Cardiac septum (tissue), 1 donor: ENCODE measurements around the gene MTTP. TPM values are rescaled to one million over a fixed set of nuclear protein-coding genes. Genes with fewer than 3 reads are reported as not detected.

Source experiments
- DNase-seq: peaks from one replicate; pipeline ENCODE4 v3.0.0-alpha.2; 2020; ENCODE audit warnings: low spot score
- intact Hi-C: fragments of 100-400 bp; cut with DNase I; formaldehyde crosslinking; loops from one replicate; pipeline ENCODE4 v1.14.0; 2022
- total RNA-seq: library from RNA; stranded (reverse); fragmentation: NEBNext Ultra II Directional; extraction: Animal tissue kit (Norgen Biotek cat#: 25700); gene quantifications from one replicate; pipeline ENCODE4 v1.2.1, GENCODE V29; 2021
- donor health status: DM: no; HTN: no; CAD: no.

Gene MTTP
- total RNA-seq, 1 donor from 2014 or later: 2.0 TPM

DNA sequence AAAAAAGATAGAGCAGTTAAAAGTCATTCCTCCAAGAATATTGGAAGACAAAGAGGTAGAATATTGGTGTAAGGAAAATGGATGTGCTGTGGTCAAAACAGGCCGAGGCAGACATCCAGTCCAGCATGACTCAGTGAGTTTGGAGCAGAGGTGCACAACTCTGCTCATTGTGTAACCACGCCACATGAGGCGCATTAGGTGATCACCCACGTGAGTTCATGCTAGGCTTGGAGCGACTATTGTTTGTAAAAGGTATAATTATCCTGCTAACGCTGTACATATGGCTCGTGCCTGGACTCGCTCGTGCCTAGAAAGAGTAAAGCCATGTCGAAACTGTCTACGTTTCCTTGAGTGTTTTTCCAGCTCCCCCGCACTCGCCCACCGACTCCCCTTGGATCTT lies 59.1 kb downstream of the MTTP start:
- DNase-seq: no peak
- intact Hi-C loops: no loop called here

DNA sequence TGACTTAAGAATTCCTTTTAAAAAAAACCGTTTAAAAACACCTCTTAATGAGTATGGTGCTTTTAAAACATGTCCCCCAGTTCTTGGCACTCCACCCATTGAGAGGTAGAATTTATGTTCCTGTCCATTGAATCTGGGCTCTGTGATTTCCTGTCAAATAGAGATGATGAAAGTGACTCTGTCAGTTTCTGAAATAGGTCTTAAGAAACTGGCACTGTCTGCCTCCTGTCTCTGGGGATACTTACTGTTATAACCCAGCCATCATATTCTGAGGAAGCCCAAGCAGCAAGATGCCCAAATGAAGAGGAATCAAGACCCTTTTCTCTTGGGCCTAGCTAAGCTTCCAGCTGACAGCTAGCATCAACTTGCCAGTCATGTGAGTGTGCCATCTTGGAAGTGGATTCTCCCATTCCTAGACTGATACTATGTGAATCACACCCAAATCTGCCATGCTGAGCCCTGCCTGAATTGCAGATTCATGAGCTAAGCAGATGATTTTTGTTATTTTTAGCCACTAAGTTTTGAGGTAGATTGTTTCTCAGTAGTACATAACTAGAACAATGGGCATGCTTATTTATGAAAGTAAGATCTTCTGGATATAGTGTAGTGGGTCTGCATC lies 60.2 kb downstream of the MTTP start:
- intact Hi-C loops: no loop called here
- DNase-seq: no peak

DNA sequence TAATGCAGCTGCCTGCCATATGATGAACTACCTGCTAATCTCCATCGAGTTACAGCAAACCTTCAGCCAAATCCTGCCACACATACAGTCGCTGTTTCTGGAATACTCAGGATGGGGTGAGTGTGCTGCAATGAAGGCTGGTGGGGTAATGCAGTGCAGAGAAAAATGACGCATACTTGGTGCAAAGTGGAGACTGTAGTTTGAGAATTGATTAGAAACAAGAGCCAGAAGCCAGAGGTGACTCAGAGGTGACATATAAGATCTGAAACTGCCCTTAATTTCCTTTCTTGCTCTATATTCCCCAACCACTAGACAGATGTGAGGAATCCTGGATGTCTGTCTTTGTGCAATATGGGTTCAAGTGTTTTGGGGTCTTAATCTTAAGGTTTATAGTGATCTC lies 61.0 kb downstream of the MTTP start:
- intact Hi-C loops: no loop called here
- DNase-seq: no peak

DNA sequence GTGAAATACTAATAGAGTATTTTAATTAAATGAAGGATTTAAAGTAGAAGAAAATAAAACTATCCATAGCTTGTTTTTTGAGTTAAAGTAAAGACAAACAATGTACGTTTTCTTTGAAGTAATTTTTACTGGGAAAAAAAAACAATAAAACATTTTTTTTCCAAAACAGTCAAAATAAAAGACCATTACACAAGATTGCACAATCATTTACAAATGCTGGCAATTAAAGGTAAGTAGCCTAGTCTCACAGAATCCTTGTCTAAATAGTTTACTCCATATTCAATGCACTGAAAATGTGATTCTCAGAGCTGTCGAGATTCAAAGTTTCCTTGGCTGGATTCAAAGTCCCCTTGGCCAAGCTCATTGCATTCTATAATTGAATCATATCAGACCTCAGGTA lies 61.8 kb downstream of the MTTP start:
- DNase-seq: no peak
- intact Hi-C loops: no loop called here

DNA sequence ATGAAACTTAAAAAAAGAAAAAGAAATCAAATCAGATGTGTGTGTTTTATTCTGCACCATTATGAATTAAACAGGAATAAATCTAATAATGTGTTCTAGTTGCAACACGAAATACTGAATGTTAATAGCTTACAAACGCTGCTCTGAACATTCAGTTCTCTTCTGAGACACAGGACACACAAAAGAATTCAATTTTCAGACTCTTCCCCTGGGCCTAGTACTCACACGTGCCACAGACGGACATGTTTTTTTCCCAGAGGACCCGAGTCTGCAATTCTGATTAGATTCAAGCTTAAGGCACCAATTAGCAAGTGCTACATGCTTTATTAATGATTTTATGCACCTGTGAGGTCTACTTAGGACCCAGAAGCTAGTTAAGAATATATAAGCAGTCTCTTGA lies 62.5 kb downstream of the MTTP start:
- intact Hi-C loops: no loop called here
- no peak for DNase-seq

DNA sequence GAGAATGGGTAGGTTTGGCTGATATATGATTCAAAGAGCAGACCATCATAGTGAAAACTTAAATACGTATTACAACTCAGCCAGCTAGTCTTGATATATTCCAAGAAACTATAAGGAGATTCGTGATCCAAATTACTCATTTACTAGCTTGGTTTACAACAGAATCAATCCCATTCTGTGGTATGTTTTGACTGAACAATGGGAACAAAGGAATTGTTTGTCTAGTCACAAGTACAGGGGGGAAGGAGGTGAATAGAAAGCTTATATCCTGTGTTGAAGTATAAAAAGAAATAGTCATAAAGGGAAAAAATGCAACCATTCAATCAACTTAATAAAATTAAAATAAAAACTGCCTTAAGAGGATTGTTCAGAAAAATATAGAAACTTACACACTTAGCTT lies 66.1 kb downstream of the MTTP start:
- no peak for DNase-seq
- intact Hi-C loops: loop anchor here (10.0 kb wide), 1 partner anchor 164 kb away; no protein-coding TSS in a partner anchor

DNA sequence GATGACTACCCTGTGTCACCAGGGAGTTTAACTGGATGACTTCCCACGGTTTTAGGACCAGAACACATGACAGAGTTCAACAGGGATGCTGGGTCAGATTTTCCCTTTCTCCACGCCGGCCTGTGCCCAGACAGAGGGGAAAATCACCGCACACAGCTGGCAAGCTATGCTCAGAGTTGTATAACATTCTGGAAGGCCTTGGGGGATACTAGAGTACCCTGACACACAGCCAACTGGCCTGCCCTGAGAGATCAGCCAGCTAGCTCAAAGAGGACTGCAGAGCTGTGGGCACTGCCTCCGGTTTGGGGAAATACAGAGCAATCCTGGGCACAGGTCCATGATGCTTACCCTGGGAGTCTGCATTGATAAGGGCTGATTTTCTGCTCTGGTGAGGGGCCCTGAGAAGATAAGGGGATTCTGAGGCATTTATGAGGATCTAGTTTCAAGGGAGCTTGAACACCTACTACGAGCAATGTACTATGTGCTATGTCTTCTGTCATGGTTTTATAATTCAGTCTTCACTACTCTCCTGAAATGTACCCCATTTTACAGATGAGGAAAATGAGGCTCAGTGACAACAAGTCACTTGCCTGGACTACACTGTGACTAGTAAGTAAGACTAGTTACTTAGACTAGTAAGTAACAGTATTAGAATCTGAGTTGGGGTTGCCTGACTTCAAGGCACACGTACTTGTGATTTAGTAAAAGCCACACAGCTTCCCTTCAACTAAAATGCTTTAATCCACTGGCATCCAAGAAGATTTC lies 68.3 kb downstream of the MTTP start:
- intact Hi-C loops: loop anchor here (1.0 to 10.0 kb wide), 2 partner anchors 26 to 162 kb away; no protein-coding TSS in a partner anchor
- DNase-seq: no peak

DNA sequence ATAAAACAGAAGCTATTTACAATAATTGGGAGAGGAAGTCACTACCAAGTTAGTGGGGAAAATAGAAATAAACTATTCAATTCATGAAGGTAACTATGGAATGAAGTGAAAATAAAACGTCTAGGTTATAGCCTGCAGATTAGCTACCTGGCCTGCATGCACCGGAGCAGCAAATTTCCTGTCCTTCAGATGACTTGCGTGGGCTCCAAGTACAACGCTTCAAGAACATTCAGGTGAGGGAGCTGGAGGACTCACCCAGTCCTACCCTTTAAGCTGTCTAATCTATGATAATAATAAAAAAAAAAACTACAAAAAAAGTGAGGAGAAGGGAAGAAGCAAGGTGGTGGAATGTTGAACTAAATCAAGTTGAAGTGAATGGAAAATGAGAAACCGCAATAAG lies 69.8 kb downstream of the MTTP start:
- intact Hi-C loops: loop anchor here (10.0 kb wide), 1 partner anchor 160 kb away; no protein-coding TSS in a partner anchor
- no peak for DNase-seq

DNA sequence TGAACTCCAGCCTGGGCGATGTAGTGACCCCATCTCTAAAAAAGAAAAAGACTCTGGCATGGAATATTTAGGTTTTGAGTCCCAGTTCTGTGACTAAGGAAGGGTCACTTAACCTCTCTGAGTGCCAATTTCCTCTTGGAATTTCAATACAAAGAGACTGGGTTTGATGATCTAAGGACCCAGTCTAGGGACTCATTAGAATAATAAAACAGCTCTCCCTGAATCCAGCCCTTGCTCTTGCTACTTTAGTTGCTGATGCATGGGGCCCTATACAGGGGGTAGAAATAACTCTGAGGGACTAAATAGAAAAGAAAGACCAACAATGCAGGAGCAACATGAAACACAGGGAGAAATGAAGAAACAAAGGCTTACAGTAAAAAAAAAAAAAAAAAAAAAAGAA lies 70.4 kb downstream of the MTTP start:
- intact Hi-C loops: loop anchor here (10.0 kb wide), 1 partner anchor 160 kb away; no protein-coding TSS in a partner anchor
- DNase-seq: no peak

DNA sequence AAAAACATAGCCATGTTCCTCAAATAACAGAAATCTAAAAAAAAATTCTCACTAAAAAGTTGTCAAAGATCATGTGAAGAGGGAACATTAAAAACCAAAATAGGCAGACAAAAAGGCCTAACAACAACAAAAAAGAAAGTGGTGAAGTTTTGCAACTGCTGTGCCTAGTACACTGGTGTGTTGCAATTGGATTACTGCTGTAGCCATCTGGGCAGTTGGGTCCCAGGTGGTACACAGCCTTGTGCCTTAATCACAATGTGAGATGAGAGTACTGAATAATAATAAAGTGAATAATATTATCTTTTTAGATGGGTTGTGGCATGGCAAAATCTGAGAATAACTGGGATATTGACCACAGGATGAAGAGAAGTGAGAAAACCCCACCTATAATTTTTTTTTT lies 71.0 kb downstream of the MTTP start:
- no peak for DNase-seq
- intact Hi-C loops: loop anchor here (10.0 kb wide), 1 partner anchor 159 kb away; no protein-coding TSS in a partner anchor

DNA sequence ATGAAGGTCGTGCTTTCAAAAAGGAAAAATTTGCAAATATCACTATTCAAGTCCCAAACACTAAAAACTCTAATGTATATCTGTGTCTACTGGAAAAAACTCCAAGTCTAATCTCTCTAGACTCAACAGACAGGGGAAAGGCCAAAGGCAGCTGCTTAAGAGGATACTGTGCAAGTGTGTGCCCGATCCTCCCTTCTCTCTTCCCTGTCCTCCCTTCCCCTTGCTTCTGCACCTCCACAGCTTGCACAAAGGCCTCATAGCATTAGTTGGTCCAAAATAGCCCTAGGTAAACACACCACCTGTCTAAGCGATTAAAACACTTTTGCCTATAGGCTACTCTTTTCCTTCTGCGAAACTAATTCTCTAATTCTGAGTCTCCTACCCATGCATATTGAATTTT lies 72.4 kb downstream of the MTTP start:
- intact Hi-C loops: loop anchor here (10.0 kb wide), 1 partner anchor 158 kb away; no protein-coding TSS in a partner anchor
- DNase-seq: no peak

DNA sequence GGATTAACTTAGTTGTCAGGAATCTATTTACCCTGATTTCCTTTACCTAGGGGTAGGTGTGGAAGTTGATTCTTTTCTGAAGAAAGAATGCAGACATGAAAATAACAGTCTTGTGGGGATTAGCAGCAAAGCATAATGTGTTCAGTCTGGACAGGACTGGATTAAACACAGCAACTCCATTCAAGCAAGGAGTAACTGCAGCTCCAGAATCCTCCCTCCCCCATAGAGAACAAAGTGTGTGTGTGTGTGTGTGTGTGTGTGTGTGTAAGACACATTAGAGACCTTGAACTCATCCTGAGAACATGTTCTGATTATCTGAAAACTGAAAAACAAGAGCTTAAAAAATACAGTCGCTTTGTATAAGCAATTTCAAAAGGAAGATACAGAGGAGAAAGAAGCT lies 73.7 kb downstream of the MTTP start:
- intact Hi-C loops: loop anchor here (10.0 kb wide), 1 partner anchor 156 kb away; no protein-coding TSS in a partner anchor
- DNase-seq: no peak

DNA sequence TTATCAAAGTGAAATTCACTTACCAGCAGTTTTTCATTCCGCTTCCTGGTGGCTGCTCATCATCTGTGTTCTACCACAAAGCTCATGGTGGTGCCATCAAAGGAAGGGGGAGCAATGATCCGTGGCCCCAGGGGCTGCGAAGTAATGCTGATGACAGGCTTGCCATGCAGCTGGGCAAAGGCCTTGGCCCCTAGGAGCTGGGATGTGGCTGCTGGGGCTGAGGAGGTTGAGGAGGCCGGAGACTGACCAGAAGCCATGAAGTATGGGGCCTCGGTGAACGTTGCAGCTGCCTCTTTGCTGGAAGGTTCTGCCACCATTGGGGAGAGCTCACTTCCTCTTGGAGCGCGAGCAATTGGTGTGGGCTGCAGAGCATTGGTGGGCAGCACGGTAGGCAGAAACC lies 74.6 kb downstream of the MTTP start:
- no peak for DNase-seq
- intact Hi-C loops: loop anchor here (10.0 kb wide), 1 partner anchor 156 kb away; no protein-coding TSS in a partner anchor

DNA sequence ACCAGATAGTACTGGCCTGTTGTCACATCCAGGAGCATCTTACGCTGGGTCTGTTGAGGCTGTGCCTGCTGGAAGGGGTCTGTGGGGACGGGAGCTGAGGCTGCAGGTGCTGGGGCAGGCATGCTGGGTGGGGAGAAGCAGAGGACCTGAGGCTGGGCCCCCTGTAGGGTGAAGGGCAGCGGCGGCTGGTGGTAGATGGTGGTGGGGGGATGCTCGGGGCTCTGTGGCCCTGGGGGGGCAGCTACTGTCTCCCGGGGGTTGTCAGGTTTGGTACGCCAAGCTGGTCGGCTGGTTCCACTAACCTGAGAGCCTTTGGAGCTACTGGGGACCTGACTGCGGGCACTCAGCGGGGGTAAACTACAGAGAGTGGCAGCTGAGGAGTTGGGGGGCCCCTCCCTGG lies 75.2 kb downstream of the MTTP start:
- DNase-seq: no peak
- intact Hi-C loops: loop anchor here (10.0 kb wide), 2 partner anchors 75 to 155 kb away; no protein-coding TSS in a partner anchor

DNA sequence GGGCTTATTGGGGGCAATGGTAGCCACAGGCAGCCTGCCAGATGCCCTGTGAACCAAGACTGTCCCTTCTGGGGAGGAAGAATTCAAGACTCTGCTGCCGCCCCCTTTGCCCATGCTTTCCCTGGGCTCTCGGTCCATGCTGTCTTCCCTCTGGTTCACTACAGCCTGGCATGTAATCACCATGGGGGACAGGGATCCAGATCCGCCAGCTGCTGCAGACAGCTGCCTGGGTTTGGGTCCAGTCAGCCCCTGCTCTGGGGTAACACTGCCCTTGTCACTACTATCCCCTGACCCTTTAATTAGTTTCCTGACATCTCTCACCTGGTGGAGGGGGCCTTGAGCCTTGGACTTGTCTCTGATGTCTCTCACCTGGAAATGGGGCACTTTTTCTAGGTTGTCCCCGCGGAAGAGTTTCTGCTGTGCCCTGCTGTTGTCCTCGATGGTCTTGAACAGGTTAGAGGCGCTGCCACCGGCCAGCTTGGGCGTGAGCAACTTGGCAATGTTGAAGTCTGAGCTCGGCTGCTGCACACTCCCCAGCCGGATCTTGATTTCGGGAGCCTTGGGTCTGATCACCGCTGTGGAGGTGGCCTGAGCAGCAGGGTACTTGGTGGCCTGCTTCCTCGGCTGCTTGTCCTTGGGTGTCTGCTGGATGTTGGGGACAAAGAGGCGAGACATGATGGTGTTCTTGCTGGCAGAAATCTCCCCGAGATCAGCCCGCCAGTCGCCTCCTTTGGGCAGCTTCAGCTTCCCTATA lies 76.6 kb downstream of the MTTP start:
- intact Hi-C loops: loop anchor here (10.0 kb wide), 1 partner anchor 74 kb away; no protein-coding TSS in a partner anchor
- DNase-seq: no peak

DNA sequence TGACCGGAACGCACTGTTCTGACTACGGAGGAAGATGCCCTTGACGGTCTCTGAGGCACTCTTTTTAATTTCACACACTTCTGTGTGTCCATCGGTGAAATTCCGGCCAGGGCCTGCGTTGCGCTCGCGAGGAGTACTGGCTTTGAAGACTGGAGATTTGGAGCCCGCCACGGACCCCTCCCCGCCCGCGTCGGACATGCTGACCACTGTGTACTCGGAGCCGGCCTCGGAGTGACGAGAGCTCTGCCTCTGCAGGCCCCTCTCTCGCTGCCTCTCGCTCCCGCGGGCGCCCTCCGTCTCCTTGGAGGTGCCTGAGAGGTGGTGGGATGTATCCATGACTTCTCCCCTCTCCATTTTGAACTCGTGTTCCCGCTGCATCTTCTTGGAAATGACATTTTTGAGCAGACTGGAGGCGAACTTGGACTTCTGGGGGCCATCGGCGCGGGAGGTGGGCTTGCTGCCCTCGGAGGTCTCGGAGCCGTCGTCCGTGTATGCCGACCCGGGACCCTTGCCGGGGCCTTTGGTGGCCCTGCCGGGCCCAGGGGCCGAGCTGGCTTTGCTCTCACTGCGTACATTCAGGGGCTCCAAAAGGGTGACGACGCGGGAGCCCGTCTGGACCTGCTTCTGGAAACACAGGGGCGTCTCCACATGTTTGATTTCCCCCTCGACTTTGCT lies 77.3 kb downstream of the MTTP start:
- DNase-seq: no peak
- intact Hi-C loops: loop anchor here (10.0 kb wide), 1 partner anchor 73 kb away; no protein-coding TSS in a partner anchor

DNA sequence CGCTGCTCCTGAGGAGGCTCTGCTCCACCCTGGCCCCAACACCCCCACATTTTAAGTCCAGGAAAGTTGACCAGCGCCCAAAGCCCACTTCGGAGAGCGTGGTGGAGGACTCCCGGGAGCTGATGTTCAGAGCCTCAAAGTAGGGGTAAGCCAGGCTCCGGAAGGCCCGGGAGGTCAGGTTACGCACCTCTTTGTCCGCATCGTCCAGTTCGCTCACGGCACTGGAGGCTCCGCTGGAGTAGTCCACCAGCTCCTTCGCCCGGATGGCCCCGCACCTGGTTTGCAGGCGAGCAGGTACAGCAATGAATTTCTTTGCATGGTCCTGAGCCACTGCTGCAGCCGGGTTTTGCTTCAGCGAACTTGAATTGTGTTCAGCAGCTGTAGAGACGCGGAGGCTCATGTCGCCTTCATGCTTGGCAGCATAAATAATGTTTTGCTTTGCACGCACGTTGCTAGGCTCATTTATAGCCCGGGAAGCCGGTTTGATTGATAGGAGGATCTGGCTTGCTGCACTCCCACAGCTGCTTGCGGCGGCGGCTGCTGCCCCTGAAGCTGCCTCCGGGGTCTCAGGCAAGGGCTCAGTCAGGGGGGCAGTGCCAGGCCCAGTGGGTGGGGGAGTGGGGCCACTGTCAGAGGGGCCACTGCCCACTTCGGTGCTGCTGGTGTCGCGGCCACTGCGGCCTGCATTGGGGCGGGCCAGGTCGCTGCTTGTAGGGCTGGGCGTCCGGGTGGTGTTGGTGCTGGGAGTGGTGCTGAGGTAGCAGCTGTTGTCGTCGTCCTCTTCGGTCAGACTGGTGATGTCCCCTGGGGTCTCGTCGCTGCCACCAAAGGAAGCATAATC lies 78.2 kb downstream of the MTTP start:
- intact Hi-C loops: loop anchor here (10.0 kb wide), 1 partner anchor 72 kb away; no protein-coding TSS in a partner anchor
- DNase-seq: no peak

DNA sequence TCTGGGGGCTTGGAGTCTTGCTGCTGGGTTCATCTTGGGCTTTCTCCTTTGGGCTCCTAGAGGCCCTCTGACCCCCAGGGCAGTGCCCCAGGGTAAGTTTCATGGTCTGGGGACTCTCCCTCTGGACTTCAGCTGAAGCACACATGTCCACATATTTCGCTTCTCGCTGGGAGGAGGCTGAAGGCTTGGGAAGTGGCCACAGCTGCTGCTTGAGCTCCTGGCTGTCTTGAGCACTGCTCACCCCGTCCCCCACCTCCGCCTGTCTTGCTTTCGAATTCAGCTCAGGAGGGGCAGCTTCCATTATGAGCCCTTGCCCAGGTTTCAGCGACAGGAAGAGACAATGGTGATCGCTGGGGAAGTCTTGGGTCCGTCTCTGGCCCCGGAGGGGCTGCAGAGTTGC lies 79.3 kb downstream of the MTTP start:
- DNase-seq: no peak
- intact Hi-C loops: loop anchor here (10.0 kb wide), 1 partner anchor 71 kb away; no protein-coding TSS in a partner anchor
